ENCODE data around the gene CERCAM.
A peak's percentile ranks its signal among the peaks of the same experiment; 100 is the strongest.

CERCAM gene

GRCh38 chr9:128455849-128456612, 35.4 kb downstream of the CERCAM start, which contains the start of gene ODF2:
ODF2 (plus strand) TSS chr9:128456006; CDS start chr9:128456092, 86 bp downstream.
- peak; percentile 95 to 99 (median 99) for DNase-seq (ENCODE audit: low read depth in 3 of 3)

- peak; percentile 35 to 74 (median 52) for DNase-seq (ENCODE audit: low read depth in 3 of 3)
Observed at GRCh38 chr9:128456613-128457061, 36.0 kb downstream of the CERCAM start.

DNA sequence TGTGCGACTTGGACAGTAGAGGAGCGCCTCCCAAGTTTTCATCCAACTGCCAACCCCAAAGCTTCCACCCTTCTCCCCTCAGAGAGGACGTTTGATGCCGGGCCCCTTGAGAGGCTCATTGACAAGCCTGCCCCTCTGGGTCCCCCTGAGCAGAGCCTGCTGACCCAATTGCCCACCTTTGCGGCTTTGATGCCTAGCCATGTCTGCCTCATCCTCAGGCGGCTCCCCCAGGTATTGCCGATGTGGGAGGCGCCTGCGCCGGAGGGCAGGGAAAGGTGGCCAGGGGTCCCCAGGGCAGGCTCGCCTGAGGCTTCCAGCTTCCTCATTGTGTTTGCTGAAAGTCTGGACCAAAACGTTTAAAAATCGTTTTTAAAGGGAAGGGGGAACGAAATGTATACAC, 36.5 kb downstream of the CERCAM start:
- no peak for DNase-seq (ENCODE audit: low read depth in 3 of 3)

DNA sequence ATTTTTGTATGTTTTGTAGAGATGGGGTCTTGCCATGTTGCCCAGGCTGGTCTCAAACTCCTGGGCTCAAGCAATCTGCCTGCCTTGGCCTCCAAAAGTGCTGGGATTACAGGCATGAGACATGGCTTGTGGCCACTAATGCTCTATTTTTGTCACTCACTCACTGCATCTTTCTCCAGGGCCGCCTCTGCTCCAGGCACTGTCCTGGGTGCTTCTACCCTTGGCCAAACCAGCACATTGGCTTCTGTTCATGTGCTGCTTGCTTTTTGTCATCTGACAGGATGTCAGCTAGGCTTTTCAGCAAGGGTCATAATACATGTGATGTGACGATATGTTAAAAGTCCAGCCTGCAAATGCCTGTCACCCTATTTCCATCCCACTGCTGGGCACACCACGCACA, 38.4 kb downstream of the CERCAM start:
- no peak for DNase-seq (ENCODE audit: low read depth in 3 of 3)

DNA sequence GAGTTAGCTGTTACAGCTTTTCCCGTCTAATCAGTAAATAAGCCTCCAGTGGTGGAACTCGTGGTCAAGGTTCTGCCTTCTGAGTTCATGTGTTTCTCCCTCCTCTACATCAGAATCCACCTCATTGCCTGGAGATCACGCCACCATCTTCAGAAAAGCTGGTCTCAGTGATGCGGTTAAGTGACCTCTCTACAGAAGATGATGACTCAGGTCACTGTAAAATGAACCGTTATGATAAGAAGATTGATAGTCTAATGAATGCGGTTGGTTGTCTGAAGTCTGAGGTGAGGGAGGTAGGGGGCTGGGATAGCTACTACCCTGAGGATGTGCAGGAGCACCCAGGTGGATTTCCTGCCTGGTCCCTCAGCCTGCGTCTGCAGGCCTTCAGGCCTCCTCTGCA, 48.4 kb downstream of the CERCAM start:
- DNase-seq (ENCODE audit: low read depth in 3 of 3): no peak

- no peak for DNase-seq (ENCODE audit: low read depth in 3 of 3)
Observed at GRCh38 chr9:128470560-128470959, 49.9 kb downstream of the CERCAM start.

DNA sequence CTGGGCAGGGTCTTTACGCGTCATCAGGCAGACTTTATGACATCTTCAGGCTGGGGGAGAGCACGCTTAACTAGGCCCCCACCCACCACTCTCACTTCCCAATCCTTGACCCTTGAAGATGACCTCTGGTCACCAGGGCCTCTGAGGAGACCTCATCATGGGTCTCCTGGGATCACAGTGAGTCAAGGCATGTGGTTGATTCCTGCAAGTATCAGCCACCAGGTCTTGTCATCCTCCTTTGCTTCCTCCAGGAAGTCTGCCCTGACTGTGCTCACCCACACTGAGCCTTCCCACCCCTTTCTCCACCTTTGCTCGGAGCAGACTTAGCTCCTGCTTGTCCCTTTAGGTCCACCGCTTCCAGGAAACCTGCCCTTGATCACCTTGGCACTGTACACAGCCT, 52.4 kb downstream of the CERCAM start:
- DNase-seq (ENCODE audit: low read depth in 3 of 3): no peak

- DNase-seq (ENCODE audit: low read depth in 3 of 3): no peak
Observed at GRCh38 chr9:128475867-128476266, 55.2 kb downstream of the CERCAM start.

GRCh38 chr9:128479262-128479661, 58.6 kb downstream of the CERCAM start:
- no peak for DNase-seq (ENCODE audit: low read depth in 3 of 3)

DNA sequence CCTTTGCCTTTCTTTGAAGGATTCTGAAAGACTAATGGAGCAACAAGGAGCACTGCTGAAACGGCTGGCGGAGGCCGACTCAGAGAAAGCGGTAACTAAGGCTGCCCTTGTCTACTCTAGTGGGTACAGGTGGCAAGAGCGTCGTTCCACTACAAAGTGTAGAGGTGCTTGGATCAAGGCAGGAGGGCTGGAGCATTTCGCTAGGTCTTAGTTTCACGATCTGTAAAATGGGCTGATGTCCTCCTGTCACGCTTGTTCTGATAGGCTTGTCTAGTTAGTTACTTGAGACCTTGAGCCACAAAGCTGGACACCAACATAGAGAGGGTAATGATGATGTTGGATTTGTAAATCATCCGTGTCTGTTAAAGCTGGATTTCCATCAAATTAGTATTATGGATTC, 60.9 kb downstream of the CERCAM start:
- no peak for DNase-seq (ENCODE audit: low read depth in 3 of 3)

DNA sequence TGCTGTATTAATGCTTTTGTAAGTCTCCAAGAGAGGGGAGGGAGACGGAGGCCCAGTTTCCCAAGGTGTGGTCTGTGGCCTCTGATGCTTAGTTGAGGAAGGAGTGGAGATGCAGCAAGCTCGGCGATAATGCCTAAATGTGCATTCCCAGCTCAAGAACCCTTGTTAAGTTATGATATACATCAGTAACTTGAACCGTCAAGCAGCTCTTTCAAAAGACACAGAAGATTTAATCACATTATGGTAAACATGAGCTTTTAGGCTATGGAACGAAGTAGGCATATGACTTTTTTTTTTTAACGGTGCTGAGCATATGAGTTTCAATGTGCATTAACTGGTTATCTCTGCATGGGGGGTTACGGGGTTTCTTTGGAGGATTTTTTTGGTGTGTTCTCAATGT, 61.5 kb downstream of the CERCAM start:
- no peak for DNase-seq (ENCODE audit: low read depth in 3 of 3)

DNA sequence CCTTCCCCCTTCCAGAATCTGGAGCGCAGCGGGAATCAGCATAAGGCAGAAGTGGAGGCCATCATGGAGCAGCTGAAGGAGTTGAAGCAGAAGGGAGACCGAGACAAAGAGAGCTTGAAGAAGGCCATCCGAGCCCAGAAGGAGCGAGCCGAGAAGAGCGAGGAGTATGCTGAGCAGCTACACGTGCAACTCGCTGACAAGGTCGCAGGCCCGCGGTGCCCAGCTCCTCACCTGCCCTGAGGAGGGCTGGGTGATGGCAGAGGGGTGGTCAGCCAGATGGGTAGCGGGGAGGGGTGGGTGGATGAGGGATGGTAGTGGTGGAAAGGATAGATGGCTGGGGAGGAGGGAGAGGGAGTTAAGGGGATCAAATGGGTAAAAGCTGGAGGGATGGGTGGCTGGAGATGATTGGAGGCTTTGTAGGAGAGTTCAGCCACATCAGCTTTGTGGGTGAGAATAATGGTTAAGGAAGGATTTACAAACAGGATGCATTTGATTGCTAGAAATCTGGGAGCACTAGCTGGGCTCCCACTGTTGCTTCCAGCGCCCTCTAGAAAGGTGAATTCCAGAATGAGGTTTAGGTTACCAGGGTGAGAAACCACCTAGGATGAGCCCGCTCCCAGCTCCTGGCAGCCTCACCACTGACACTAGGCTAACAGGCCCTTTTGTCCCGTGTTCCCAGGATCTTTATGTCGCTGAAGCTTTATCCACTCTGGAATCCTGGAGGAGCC, 64.2 kb downstream of the CERCAM start:
- DNase-seq (ENCODE audit: low read depth in 3 of 3): no peak

DNA sequence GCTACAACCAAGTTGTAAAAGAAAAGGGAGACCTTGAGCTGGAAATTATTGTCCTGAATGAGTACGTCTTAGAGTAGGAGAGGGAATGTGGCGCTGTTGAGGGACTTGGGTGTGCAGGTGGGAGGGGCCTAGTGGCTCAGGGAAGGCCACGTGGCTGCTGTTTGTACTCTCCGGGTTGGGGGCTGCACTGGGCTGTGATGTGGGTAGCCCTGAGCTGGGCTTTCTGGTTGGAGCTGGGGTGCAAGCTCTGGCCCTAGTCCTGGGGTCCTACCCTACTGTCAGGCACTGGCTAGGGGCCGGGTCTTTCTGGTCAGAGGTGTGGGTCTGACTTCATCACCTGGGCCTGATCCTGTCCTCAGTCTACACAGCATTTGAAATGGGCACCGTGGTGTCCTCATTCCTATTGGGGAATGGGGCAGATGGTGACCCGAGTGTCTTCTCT, 64.8 kb downstream of the CERCAM start:
- no peak for DNase-seq (ENCODE audit: low read depth in 3 of 3)

GRCh38 chr9:128486201-128486600, 65.5 kb downstream of the CERCAM start:
- DNase-seq (ENCODE audit: low read depth in 3 of 3): no peak
